A673 (cell line): ENCODE data around the gene ULK1. TPM values are rescaled to one million over a fixed set of nuclear protein-coding genes. Genes with fewer than 3 reads are reported as not detected.
"Not testable (repeated sequence)": the region's sequence is repeated elsewhere in the genome, so short reads cannot be mapped to it uniquely, and the experiment has no call there.

Experiments
- BruUV-seq: library from RNA; stranded (reverse); fragments of 400-500 nt; replicated peaks from 2 replicates; lab custom pipeline; 2021; lab: Mats Ljungman, UMichigan
- CTCF ChIA-PET: fragments of 300-600 bp; sonication (Branson Sonifier 250); formaldehyde crosslinking; loops from one replicate; lab custom pipeline; 2022; ENCODE audit warnings: antibody characterized with exemption; lab: Charles Lee
- POLR2A ChIA-PET: fragments of 300-600 bp; sonication (Branson Sonifier 250); formaldehyde crosslinking; loops from one replicate; lab custom pipeline; 2022; ENCODE audit warnings: antibody characterized with exemption; ENCODE audit not compliant: low non-redundant PET; lab: Charles Lee
- DNase-seq: peaks from one replicate; pipeline ENCODE4 v3.0.0-alpha.2; 2015; ENCODE audit warnings: low spot score
- H3K27ac ChIP-seq: fragments of 200-600 bp; sonication (generic); 2 replicates; pipeline ENCODE4 v1.5.1; 2016; ENCODE audit warnings: mixed run types, low read depth, mild to moderate bottlenecking, mixed read lengths, antibody characterized with exemption, low read length; ENCODE audit not compliant: poor library complexity, severe bottlenecking
- H3K27me3 ChIP-seq: fragments of 200-600 bp; sonication (generic); replicated peaks from 2 replicates; pipeline ENCODE4 v1.6.1; 2017; ENCODE audit warnings: mixed run types, low read depth, mild to moderate bottlenecking, mixed read lengths, antibody characterized with exemption, low read length; ENCODE audit not compliant: insufficient read depth, poor library complexity
- H3K36me3 ChIP-seq: fragments of 200-600 bp; sonication (generic); 2 replicates; pipeline ENCODE4 v1.6.1; 2016; ENCODE audit warnings: mixed run types, mild to moderate bottlenecking, mixed read lengths, antibody characterized with exemption, low read length; ENCODE audit not compliant: insufficient read depth, poor library complexity, severe bottlenecking
- H3K4me1 ChIP-seq: fragments of 200-600 bp; sonication (generic); 2 replicates; pipeline ENCODE4 v1.6.1; 2017; ENCODE audit warnings: mixed run types, mild to moderate bottlenecking, mixed read lengths, antibody characterized with exemption, low read length; ENCODE audit not compliant: insufficient read depth, poor library complexity, severe bottlenecking
- H3K4me3 ChIP-seq: fragments of 200-600 bp; sonication (generic); 2 replicates; pipeline ENCODE4 v1.5.1; 2016; ENCODE audit warnings: low read depth, mixed run types, mild to moderate bottlenecking, mixed read lengths, low read length; ENCODE audit not compliant: poor library complexity, severe bottlenecking
- H3K9me3 ChIP-seq: fragments of 200-600 bp; sonication (generic); 2 replicates; pipeline ENCODE4 v1.6.1; 2016; ENCODE audit warnings: mixed run types, low read depth, mild to moderate bottlenecking, mixed read lengths, antibody characterized with exemption, low read length; ENCODE audit not compliant: poor library complexity, severe bottlenecking
- EZH2 ChIP-seq: fragments of 200-600 bp; sonication (generic); IDR thresholded peaks from 2 replicates; pipeline ENCODE4 v1.6.1; 2017; ENCODE audit warnings: borderline replicate concordance, low read depth, mild to moderate bottlenecking, mixed read lengths, antibody characterized with exemption, low read length; ENCODE audit not compliant: poor library complexity, severe bottlenecking
- intact Hi-C: fragments of 100-400 bp; cut with micrococcal nuclease; formaldehyde crosslinking; loops from one replicate; pipeline ENCODE4 v1.10.0; 2022; ENCODE audit not compliant: unreplicated experiment
- total RNA-seq: library from RNA; stranded (reverse); gene quantifications from 2 replicates; pipeline ENCODE4 v1.2.3, GENCODE V29; 2021
- TF ChIP-seq, protein P1 (sequence below): fragments of 300-800, 200-600 bp; sonication (generic); conservative IDR thresholded peaks from 2 replicates; pipeline ENCODE4 v1.5.1; 2017; ENCODE audit warnings: low read depth, mild to moderate bottlenecking, antibody characterized with exemption, low read length, moderate library complexity, mixed read lengths

The ULK1 gene
- total RNA-seq, 1 experiment from 2014 or later, result 57.3 TPM

DNA sequence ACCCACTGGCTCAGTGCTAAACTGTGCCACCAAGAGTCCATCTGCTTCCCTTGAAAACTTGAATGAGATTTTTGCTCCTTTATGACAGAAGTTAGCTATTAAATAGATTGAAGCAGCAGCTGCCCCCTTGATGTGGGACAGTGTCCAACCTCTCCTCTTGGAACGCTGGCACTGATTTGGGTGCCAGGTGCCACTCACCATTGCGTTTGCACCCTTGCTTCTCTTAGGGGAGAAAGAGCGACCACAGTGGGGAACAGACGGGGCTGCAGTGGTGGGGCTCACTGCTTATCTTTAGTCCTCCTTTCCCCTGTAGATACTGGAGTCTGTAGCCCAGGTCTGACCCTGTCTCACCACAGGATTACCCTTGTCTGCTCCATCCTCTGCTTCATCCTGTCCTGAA is 64.7 kb downstream of the ULK1 start:
- Histone ChIP-seq H3K27ac (no peak overlapping the region), H3K9me3 (no peaks in the 10 kb centered on the region), H3K36me3 (peaks cover 15% of the 10 kb centered on the region), H3K27me3 (no peaks in the 10 kb centered on the region), H3K4me3 (no peak overlapping the region), H3K4me1 (no peaks in the 10 kb centered on the region)
- ChIA-PET CTCF (no interaction called here), POLR2A (no interaction called here)
- TF ChIP-seq, protein P1, sequence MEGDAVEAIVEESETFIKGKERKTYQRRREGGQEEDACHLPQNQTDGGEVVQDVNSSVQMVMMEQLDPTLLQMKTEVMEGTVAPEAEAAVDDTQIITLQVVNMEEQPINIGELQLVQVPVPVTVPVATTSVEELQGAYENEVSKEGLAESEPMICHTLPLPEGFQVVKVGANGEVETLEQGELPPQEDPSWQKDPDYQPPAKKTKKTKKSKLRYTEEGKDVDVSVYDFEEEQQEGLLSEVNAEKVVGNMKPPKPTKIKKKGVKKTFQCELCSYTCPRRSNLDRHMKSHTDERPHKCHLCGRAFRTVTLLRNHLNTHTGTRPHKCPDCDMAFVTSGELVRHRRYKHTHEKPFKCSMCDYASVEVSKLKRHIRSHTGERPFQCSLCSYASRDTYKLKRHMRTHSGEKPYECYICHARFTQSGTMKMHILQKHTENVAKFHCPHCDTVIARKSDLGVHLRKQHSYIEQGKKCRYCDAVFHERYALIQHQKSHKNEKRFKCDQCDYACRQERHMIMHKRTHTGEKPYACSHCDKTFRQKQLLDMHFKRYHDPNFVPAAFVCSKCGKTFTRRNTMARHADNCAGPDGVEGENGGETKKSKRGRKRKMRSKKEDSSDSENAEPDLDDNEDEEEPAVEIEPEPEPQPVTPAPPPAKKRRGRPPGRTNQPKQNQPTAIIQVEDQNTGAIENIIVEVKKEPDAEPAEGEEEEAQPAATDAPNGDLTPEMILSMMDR, result no peak
- no peak for TF ChIP-seq EZH2
- BruUV-seq, result no TSS peak
- intact Hi-C loops, result no loop called here
- DNase-seq, result no peak

DNA sequence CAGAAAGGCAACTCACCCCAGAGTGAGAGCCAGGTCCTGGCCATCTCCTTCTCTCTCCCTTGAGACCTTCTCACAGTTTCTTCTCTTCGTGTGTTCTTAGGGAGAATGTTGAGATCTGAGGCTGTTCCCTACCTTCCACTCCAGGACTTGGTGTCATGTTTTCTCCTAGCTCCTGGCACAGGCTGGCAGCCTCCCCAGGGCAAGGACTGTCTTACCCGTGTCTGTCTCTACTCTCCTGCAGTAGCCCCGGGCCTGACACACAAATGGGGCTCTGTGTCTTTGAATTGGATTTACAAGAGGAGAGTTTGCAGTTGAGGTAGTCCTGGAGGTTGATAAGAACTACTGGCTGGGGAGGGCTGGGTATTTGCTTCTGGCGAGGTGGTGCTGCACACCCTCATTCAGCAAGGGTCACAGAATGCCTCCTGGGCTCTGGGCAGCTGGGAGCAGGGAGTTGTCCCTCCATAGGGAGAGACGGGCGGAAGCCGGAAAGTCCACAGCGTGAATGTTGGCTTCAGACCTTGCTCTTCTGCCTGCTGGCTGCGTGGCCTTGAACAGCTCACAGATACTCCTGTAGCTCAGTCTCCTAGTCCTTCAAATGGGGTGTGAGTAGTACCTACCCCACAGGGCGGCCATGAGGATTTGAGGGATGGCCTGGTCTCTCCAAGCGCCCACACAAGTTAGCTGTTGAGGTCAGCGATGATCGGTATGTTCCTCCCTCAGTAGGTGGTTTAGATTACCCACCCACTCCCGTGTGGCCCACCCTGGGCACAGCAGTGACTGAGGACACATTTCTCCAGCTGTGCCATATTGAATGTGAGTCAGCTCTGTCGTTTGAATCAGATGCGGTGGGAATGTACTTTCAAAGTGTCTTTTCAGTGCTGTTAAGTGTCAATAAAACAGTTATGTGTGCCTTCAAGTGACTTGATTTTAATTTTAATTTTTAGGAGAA is 65.5 kb downstream of the ULK1 start:
- no peak for DNase-seq
- Histone ChIP-seq H3K4me1 (no peaks in the 10 kb centered on the region), H3K9me3 (no peaks in the 10 kb centered on the region), H3K36me3 (peaks cover 15% of the 10 kb centered on the region), H3K27me3 (no peaks in the 10 kb centered on the region), H3K27ac (peak overlapping the region; percentile 37), H3K4me3 (no peak overlapping the region)
- ChIA-PET POLR2A (no interaction called here), CTCF (no interaction called here)
- BruUV-seq, result no TSS peak
- intact Hi-C loops, result no loop called here
- no peak for TF ChIP-seq EZH2
- TF ChIP-seq, protein P1, result no peak

GRCh38 chr12:131960590-131961325 is 66.3 kb downstream of the ULK1 start:
- H3K4me1 ChIP-seq, result not testable (repeated sequence)

DNA sequence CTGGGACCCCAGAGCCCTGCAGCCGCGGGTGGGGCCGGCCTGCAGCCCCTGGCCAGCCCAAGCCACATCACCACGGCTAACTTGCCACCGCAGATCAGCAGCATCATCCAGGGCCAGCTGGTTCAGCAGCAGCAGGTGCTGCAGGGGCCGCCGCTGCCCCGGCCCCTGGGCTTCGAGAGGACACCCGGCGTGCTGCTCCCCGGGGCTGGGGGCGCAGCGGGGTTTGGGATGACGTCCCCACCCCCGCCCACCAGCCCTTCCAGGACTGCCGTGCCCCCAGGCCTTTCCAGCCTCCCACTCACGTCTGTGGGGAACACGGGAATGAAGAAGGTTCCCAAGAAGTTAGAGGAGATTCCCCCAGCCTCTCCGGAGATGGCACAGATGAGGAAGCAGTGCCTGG is 66.9 kb downstream of the ULK1 start:
- H3K4me1 ChIP-seq, result not testable (repeated sequence)

More at GRCh38 chr12:131960590-131961325, 66.3 kb downstream of the ULK1 start:
- intact Hi-C loops, CTCF ChIA-PET, POLR2A ChIA-PET, DNase-seq, H3K9me3 ChIP-seq, H3K27ac ChIP-seq, H3K4me3 ChIP-seq, H3K27me3 ChIP-seq, BruUV-seq: not testable (repeated sequence)
- peaks cover 15% of the 10 kb centered on the region for H3K36me3 ChIP-seq

More for the DNA sequence above, 66.9 kb downstream of the ULK1 start:
- H3K27ac ChIP-seq, DNase-seq, CTCF ChIA-PET, H3K27me3 ChIP-seq, H3K9me3 ChIP-seq, POLR2A ChIA-PET, H3K4me3 ChIP-seq, intact Hi-C loops: not testable (repeated sequence)
- H3K36me3 ChIP-seq, result peaks cover 15% of the 10 kb centered on the region
- BruUV-seq, result TSS peak; percentile 19
